AG10803 (cell line): ENCODE results near the gene MAN1B1.

ENCODE experiments used
- DNase-seq: peaks from one replicate; pipeline ENCODE4 v3.0.0; 2010; ENCODE audit warnings: low read depth
- H3K4me3 ChIP-seq: 2 replicates; pipeline ENCODE4 v1.5.1; 2011; ENCODE audit warnings: mild to moderate bottlenecking, low read length, control low read depth
- TF ChIP-seq, protein P1 (sequence below): conservative IDR thresholded peaks from 2 replicates; pipeline ENCODE4 v1.5.1; 2011; ENCODE audit warnings: mild to moderate bottlenecking, low read length, control low read depth, inconsistent platforms

Gene MAN1B1

DNA sequence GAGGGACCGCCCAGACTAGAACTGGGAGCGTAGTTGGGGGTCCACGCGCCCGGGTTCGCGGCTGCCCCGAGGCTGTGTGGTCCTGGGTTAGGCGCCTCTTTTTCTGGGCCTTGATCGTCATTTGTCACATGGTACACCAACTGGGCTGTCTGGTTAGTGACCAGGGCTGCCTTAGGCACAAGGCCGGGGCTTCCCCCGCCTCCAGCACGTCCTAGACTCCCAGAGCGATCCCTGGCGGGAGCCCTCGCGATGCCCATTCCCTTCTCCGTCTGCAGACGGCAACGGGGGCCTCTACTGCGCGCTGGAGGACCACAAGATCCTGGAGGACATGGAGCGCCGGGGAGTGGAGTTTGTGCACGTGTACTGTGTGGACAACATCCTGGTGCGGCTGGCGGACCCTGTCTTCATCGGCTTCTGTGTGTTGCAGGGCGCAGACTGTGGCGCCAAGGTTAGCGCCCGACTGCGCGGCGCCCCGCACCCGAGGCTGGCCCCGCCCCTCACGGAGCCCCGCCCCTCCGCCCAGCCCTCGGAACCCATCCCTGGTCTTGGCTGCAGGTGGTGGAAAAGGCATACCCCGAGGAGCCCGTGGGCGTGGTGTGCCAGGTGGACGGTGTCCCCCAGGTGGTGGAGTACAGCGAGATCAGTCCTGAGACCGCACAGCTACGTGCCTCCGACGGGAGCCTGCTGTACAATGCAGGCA is 7.9 kb upstream of the MAN1B1 start:
- H3K4me3 ChIP-seq: peak overlapping the region; percentile 68
- no peak for DNase-seq
- TF ChIP-seq, protein P1, sequence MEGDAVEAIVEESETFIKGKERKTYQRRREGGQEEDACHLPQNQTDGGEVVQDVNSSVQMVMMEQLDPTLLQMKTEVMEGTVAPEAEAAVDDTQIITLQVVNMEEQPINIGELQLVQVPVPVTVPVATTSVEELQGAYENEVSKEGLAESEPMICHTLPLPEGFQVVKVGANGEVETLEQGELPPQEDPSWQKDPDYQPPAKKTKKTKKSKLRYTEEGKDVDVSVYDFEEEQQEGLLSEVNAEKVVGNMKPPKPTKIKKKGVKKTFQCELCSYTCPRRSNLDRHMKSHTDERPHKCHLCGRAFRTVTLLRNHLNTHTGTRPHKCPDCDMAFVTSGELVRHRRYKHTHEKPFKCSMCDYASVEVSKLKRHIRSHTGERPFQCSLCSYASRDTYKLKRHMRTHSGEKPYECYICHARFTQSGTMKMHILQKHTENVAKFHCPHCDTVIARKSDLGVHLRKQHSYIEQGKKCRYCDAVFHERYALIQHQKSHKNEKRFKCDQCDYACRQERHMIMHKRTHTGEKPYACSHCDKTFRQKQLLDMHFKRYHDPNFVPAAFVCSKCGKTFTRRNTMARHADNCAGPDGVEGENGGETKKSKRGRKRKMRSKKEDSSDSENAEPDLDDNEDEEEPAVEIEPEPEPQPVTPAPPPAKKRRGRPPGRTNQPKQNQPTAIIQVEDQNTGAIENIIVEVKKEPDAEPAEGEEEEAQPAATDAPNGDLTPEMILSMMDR: no peak

GRCh38 chr9:137079401-137079787 is 7.4 kb upstream of the MAN1B1 start:
- no peak for DNase-seq
- no peak overlapping the region for H3K4me3 ChIP-seq
- TF ChIP-seq, protein P1: no peak

DNA sequence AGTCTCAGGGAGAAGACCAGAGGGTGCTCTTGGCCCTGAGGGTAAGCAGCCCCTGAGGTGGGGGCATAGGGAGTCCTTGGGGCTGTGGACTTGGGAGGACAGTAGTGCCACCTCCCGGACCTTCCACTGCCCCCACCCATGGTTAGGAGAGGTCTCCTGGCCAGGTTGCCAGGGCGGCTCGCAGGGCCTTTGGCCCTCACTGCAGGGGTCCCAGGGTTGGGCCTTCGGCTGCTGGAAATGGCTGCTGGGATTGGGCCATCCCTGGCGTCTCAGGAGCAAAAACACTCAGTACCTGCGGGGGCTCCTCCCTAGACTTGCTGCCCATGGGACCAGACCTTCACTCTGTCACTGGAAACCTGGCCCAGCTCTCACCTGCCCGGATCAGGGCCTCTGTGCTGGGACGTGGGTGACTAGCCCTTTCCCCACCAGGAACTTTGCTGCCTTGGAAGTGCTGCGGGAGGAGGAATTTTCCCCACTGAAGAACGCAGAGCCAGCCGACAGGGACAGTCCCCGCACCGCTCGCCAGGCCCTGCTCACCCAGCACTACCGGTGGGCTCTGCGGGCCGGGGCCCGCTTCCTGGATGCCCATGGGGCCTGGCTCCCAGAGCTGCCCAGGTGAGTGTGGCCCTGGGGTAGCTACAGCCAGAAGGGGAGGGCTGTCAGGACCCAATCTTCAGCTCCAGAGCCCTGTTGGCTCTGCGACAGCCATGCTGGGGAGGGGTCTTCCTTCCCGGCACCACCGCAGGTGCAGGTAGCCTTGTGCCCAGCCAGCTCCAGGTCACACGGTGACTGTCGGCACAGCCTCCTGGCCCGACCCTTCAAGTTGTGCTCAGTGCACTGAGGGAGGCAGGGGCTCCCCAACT is 6.3 kb upstream of the MAN1B1 start:
- no peak for DNase-seq
- TF ChIP-seq, protein P1: no peak
- H3K4me3 ChIP-seq: no peak overlapping the region

GRCh38 chr9:137082222-137082924 is 4.4 kb upstream of the MAN1B1 start:
- DNase-seq: no peak
- H3K4me3 ChIP-seq: no peak overlapping the region
- TF ChIP-seq, protein P1: no peak

DNA sequence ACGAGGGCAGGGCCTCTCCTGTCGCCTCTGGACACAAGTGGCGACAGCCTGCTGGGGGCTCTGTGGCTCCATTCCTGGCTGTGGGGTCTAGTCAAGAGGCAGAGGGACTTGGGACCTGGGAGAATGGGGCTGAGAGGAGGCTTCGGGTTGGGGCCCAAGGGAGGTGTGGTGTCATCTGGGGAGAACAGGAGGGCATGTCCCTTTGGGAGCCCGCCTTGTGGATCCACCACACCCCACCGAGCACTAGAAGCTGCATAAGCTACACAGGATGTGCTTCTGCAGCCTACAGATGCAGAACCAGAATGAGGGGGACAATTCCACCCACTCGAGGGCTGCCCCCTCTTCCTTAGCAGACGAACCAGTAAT is 3.9 kb upstream of the MAN1B1 start:
- H3K4me3 ChIP-seq: no peak overlapping the region
- no peak for DNase-seq

GRCh38 chr9:137083394-137084004 is 3.3 kb upstream of the MAN1B1 start:
- no peak overlapping the region for H3K4me3 ChIP-seq
- TF ChIP-seq, protein P1: no peak
- peak; percentile 94 for DNase-seq

More for the DNA sequence above, 3.9 kb upstream of the MAN1B1 start:
- TF ChIP-seq, protein P1: no peak
